Fibroblast of lung (primary cell): Measurements from ENCODE around the gene GRB7. TPM values are rescaled to one million over a fixed set of nuclear protein-coding genes. Genes with fewer than 3 reads are reported as not detected.

Source experiments
- DNase-seq, 2 donors: peaks; one replicate each; pipeline versions ENCODE4 v3.0.0 to v3.0.0-alpha.2; 2010; ENCODE audit warnings: low read depth in 2 of 2
- H2AFZ ChIP-seq: 2 replicates; pipeline ENCODE4 v1.5.1; 2012; ENCODE audit warnings: low read length, control low read depth, inconsistent platforms
- H3K27ac ChIP-seq: 2 replicates; pipeline ENCODE4 v1.5.1; 2011; ENCODE audit warnings: low read length, control low read depth; ENCODE audit not compliant: insufficient read depth
- H3K27me3 ChIP-seq: 2 replicates; pipeline ENCODE4 v1.5.1; 2011; ENCODE audit warnings: mild to moderate bottlenecking, low read length; ENCODE audit not compliant: control insufficient read depth, insufficient read depth
- H3K36me3 ChIP-seq: 2 replicates; pipeline ENCODE4 v1.5.1; 2011; ENCODE audit warnings: low read length; ENCODE audit not compliant: control insufficient read depth, insufficient read depth
- H3K4me1 ChIP-seq: 2 replicates; pipeline ENCODE4 v1.5.1; 2011; ENCODE audit warnings: low read length; ENCODE audit not compliant: control insufficient read depth, insufficient read depth; ENCODE audit errors: extremely low read depth
- H3K4me2 ChIP-seq: 2 replicates; pipeline ENCODE4 v1.5.1; 2011; ENCODE audit warnings: low read length, control low read depth; ENCODE audit not compliant: insufficient read depth; ENCODE audit errors: extremely low read depth
- H3K4me3 ChIP-seq, 4 experiments: fragments of 200-600 bp in 1 of 4; sonication (generic) in 1 of 4; replicated peaks in 1 of 4; 2 replicates each; pipeline ENCODE4 v1.5.1; 2011 to 2016; ENCODE audit warnings: low read length in 4 of 4, low read depth in 3 of 4, mild to moderate bottlenecking in 3 of 4, control low read depth in 2 of 4, inconsistent platforms in 1 of 4, mixed read lengths in 1 of 4; ENCODE audit not compliant: insufficient read depth in 1 of 4; ENCODE audit errors: control extremely low read depth in 1 of 4
- H3K79me2 ChIP-seq: 2 replicates; pipeline ENCODE4 v1.5.1; 2012; ENCODE audit warnings: mild to moderate bottlenecking, low read length, inconsistent platforms; ENCODE audit not compliant: control insufficient read depth, insufficient read depth
- H3K9ac ChIP-seq: 2 replicates; pipeline ENCODE4 v1.5.1; 2011; ENCODE audit warnings: mild to moderate bottlenecking, low read length, control low read depth; ENCODE audit not compliant: insufficient read depth
- H3K9me3 ChIP-seq: 2 replicates; pipeline ENCODE4 v1.5.1; 2012; ENCODE audit warnings: low read depth, low read length; ENCODE audit not compliant: control insufficient read depth, insufficient read depth
- H4K20me1 ChIP-seq: 2 replicates; pipeline ENCODE4 v1.5.1; 2011; ENCODE audit warnings: low read length; ENCODE audit not compliant: control insufficient read depth, insufficient read depth; ENCODE audit errors: extremely low read depth
- EZH2 ChIP-seq: IDR thresholded peaks from 2 replicates; pipeline ENCODE4 v1.5.1; 2012; ENCODE audit warnings: low read length, control low read depth, mild to moderate bottlenecking; ENCODE audit errors: missing control alignments
- polyA plus RNA-seq, 2 donors: library from polyadenylated mRNA; depleted of rRNA in 1 of 2; stranded (reverse) in 1 of 2; unstranded in 1 of 2; fragments of >200 nt; gene quantifications; 2 replicates each; pipeline ENCODE4 v1.2.1, GENCODE V29; 2011 to 2012; ENCODE audit warnings: missing spikeins in 1 of 2
- total RNA-seq: library from RNA; depleted of rRNA; stranded (reverse); fragments of >200 nt; gene quantifications from 2 replicates; pipeline ENCODE4 v1.2.1, GENCODE V29; 2014
- TF ChIP-seq, protein P1 (sequence below), 2 donors: IDR thresholded peaks in 1 of 2; conservative IDR thresholded peaks in 1 of 2; 1 replicate in 1 of 2; 2 replicates in 1 of 2; pipeline ENCODE4 v1.5.1; 2011 to 2012; ENCODE audit warnings: low read length in 2 of 2, control low read depth in 1 of 2, inconsistent platforms in 1 of 2, low read depth in 1 of 2, mild to moderate bottlenecking in 1 of 2

GRB7 gene
- total and polyA plus RNA-seq, 2 donors (not counting 1 experiment from before 2014, with no cell fraction given), result under 0.01 to 0.07 TPM

DNA sequence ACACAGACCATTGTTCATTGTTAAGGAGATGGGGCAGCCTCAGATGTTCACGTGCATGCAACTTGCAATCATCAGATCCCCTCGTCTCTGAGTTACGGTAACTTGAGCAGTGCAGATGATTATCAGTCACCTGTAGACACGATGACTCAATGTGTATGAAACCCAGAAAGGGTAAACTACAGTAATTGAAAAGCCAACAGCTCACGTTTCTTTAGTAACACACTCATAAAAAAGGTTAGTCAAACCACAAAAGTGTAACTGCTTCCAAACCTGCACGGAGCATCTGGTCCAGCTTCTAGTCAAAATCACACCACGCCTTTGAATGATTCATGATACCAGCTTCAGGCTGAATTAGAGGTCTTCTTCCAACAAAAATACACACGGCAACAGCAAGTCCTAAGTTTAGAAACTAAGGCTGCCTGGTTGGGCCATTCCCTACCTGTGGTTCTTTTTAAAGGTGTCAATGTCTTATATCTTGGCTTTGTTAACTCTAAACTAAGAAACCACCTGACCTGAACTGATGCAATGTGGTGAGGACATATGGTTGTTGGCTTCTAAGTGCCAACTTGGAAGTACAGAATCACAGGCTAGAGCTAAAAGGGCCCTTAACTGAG, 32.3 kb downstream of the GRB7 start:
- no peak overlapping the region for H3K27ac ChIP-seq
- TF ChIP-seq EZH2, result no peak
- TF ChIP-seq, protein P1, sequence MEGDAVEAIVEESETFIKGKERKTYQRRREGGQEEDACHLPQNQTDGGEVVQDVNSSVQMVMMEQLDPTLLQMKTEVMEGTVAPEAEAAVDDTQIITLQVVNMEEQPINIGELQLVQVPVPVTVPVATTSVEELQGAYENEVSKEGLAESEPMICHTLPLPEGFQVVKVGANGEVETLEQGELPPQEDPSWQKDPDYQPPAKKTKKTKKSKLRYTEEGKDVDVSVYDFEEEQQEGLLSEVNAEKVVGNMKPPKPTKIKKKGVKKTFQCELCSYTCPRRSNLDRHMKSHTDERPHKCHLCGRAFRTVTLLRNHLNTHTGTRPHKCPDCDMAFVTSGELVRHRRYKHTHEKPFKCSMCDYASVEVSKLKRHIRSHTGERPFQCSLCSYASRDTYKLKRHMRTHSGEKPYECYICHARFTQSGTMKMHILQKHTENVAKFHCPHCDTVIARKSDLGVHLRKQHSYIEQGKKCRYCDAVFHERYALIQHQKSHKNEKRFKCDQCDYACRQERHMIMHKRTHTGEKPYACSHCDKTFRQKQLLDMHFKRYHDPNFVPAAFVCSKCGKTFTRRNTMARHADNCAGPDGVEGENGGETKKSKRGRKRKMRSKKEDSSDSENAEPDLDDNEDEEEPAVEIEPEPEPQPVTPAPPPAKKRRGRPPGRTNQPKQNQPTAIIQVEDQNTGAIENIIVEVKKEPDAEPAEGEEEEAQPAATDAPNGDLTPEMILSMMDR (conservative IDR thresholded peaks at IDR 0.05 in 1 of 2, IDR thresholded peaks at IDR 0.05 in 1 of 2; ENCODE audit: low read depth in 1 of 2, low read length in 2 of 2), result no peak
- H3K36me3 ChIP-seq, result no peaks in the 10 kb centered on the region
- H3K4me2 ChIP-seq, result no peak overlapping the region
- no peaks in the 10 kb centered on the region for H4K20me1 ChIP-seq
- H3K79me2 ChIP-seq, result no peaks in the 10 kb centered on the region
- H3K9me3 ChIP-seq, result no peaks in the 10 kb centered on the region
- H3K9ac ChIP-seq, result no peak overlapping the region
- no peaks in the 10 kb centered on the region for H3K4me1 ChIP-seq
- H3K4me3 ChIP-seq, result no peak overlapping the region
- H2AFZ ChIP-seq, result no peak overlapping the region
- peak in 1 of 2 donors; percentile 78 for DNase-seq
- peaks cover 12% of the 10 kb centered on the region for H3K27me3 ChIP-seq

DNA sequence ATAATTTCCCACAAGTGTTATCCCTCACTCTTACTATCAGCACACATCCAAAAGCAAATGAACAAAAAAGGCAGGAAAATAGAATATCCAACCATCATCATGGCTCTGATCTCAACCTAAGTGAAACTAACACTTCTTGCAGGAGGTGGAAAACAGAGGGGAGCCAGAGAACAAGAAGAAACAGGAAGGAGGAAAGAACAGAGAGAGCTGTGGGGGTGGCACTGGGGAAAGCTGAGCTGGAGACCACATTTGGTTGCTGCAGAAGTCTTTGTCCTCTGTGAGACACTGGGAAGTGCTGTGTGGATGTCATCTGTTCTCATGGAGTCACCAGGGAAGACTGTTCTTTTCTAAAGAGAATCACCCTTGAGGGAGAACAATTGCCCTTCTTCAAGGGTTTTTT, 34.7 kb downstream of the GRB7 start:
- Histone ChIP-seq H3K4me1 (no peaks in the 10 kb centered on the region), H3K4me2 (no peak overlapping the region), H3K9ac (no peak overlapping the region), H3K36me3 (no peaks in the 10 kb centered on the region), H4K20me1 (no peaks in the 10 kb centered on the region), H2AFZ (no peak overlapping the region), H3K9me3 (no peaks in the 10 kb centered on the region), H3K79me2 (no peaks in the 10 kb centered on the region), H3K27ac (no peak overlapping the region), H3K27me3 (peaks cover 11% of the 10 kb centered on the region), H3K4me3 (no peak overlapping the region)
- no peak for DNase-seq
- no peak for TF ChIP-seq EZH2
- TF ChIP-seq, protein P1 (conservative IDR thresholded peaks at IDR 0.05 in 1 of 2, IDR thresholded peaks at IDR 0.05 in 1 of 2; ENCODE audit: low read depth in 1 of 2, low read length in 2 of 2), result no peak

DNA sequence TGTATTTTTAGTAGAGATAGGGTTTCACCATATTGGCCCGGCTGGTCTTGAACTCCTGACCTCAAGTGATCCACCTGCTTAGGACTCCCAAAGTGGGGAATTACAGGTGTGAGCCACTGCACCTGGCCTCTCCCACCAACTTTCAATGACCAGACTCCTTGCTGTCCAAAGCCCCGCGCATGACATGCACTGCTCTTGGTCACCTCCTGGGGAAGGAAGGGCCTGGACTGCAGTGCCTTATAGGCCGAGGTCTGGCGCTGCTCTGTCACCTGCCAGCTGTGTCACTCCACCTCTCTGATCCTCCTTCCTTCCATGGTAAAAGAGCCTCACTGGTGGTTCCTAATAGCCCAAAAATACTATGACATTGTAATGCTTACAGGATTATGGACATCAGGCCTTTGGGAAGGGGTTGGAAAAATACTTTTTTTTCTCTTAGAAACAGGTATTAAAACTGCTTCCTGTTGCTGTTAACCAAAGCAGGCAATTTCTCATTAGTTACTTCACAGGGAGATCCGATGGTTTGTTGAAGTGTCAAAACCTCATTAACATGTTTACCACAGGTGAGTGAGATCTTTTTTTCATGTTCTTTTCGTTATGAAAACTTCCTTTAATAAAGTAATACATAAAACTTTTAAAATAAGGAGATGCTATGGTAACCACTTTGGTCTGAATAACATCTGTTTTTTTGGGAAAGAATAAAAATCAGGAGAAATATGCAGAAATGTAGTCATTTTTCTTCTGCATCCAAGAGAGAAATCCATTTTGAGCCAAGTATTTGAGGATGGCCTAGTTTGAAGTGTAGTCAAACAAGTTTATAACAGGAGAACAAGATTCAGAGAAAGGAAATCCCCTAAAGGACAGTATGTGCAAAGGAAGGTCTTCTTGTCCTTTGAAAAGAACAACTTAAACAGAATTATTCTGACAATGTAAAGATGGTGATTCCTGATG, 35.5 kb downstream of the GRB7 start:
- H3K4me2 ChIP-seq, result no peak overlapping the region
- no peaks in the 10 kb centered on the region for H3K36me3 ChIP-seq
- TF ChIP-seq, protein P1 (conservative IDR thresholded peaks at IDR 0.05 in 1 of 2, IDR thresholded peaks at IDR 0.05 in 1 of 2; ENCODE audit: low read depth in 1 of 2, low read length in 2 of 2), result no peak
- no peak for TF ChIP-seq EZH2
- H3K9me3 ChIP-seq, result no peaks in the 10 kb centered on the region
- no peaks in the 10 kb centered on the region for H4K20me1 ChIP-seq
- no peaks in the 10 kb centered on the region for H3K4me1 ChIP-seq
- no peak overlapping the region for H3K4me3 ChIP-seq
- H3K27ac ChIP-seq, result no peak overlapping the region
- no peak for DNase-seq
- H3K27me3 ChIP-seq, result peaks cover 17% of the 10 kb centered on the region
- no peaks in the 10 kb centered on the region for H3K79me2 ChIP-seq
- no peak overlapping the region for H3K9ac ChIP-seq
- no peak overlapping the region for H2AFZ ChIP-seq
